ENCODE data around the gene CAPG.

GRCh38 chr2:85425588-85425987 lies 15.4 kb upstream of the CAPG start:
- no peak for TF ChIP-seq EZH2 (optimal IDR thresholded peaks at IDR 0.05; ENCODE audit: low read depth, low read length)
- no peak for TF ChIP-seq CTCF (IDR thresholded peaks at IDR 0.05; ENCODE audit: low read length)
